Activated naive CD8-positive, alpha-beta T cell treated with anti-CD3 and anti-CD28 coated beads, Interleukin-2, amount 50 U/mL, for 24 hours (primary cell): Measurements from ENCODE around the gene ACOXL.

Experiments
- ATAC-seq: fragments of 150-1000 bp; cut with Tn5 transposase; one replicate; pipeline ENCODE4 v1.10.0; 2021
- DNase-seq: peaks from one replicate; pipeline ENCODE4 v3.0.0; 2021
- H3K27ac Mint-ChIP-seq: one replicate; pipeline ENCODE4 v1.8.0; 2021; ENCODE audit warnings: mild to moderate bottlenecking, mixed read lengths
- H3K27me3 Mint-ChIP-seq: one replicate; pipeline ENCODE4 v1.8.0; 2021; ENCODE audit warnings: mixed read lengths
- H3K36me3 Mint-ChIP-seq: one replicate; pipeline ENCODE4 v1.8.0; 2021; ENCODE audit warnings: low read depth, mixed read lengths
- H3K4me1 Mint-ChIP-seq: one replicate; pipeline ENCODE4 v1.8.0; 2021; ENCODE audit warnings: mixed read lengths
- H3K4me3 Mint-ChIP-seq: one replicate; pipeline ENCODE4 v1.8.0; 2021; ENCODE audit warnings: mild to moderate bottlenecking, moderate library complexity, mixed read lengths
- H3K9me3 Mint-ChIP-seq: one replicate; pipeline ENCODE4 v1.8.0; 2021; ENCODE audit warnings: mixed read lengths

The ACOXL gene

GRCh38 chr2:110910423-110910822, 178.1 kb downstream of the ACOXL start:
- H3K4me1 Mint-ChIP-seq: peaks cover 7% of the 10 kb centered on the region
- peaks cover 14% of the 10 kb centered on the region for H3K27me3 Mint-ChIP-seq
- peaks cover 33% of the 10 kb centered on the region for H3K9me3 Mint-ChIP-seq
- no peak overlapping the region for H3K27ac Mint-ChIP-seq
- peaks cover 6% of the 10 kb centered on the region for H3K36me3 Mint-ChIP-seq
- peak; percentile 59 for ATAC-seq
- no peak overlapping the region for H3K4me3 Mint-ChIP-seq
- no peak for DNase-seq

- peaks cover 11% of the 10 kb centered on the region for H3K9me3 Mint-ChIP-seq
- no peak overlapping the region for H3K27ac Mint-ChIP-seq
- H3K27me3 Mint-ChIP-seq: peaks cover 19% of the 10 kb centered on the region
- H3K4me1 Mint-ChIP-seq: no peaks in the 10 kb centered on the region
- peaks cover 2% of the 10 kb centered on the region for H3K36me3 Mint-ChIP-seq
- DNase-seq: no peak
- no peak overlapping the region for H3K4me3 Mint-ChIP-seq
- no peak for ATAC-seq
Measured at GRCh38 chr2:110919738-110920137, 187.4 kb downstream of the ACOXL start.

DNA sequence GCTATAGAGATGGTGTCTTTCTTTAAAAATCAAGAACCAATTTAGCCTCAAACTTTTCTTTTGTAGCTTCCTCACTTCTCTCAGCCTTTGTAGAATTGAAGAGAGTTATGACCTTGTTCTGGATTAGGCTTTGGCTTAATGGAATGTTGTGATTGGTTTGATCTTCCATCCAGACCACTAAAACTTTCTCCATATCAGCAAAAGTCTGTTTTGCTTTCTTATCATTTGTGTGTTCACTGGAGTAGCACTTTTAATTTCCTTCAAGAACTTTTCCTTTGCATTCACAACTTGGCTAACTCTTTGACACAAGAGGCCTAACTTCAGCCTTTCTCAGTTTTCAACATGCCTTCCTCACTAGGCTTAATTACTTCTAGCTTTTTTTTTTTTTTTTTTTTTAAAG, 193.1 kb downstream of the ACOXL start:
- H3K27me3 Mint-ChIP-seq: peaks cover 6% of the 10 kb centered on the region
- no peak overlapping the region for H3K27ac Mint-ChIP-seq
- ATAC-seq (no peak), DNase-seq (no peak)
- peaks cover 26% of the 10 kb centered on the region for H3K9me3 Mint-ChIP-seq
- H3K4me3 Mint-ChIP-seq: no peak overlapping the region
- peaks cover 3% of the 10 kb centered on the region for H3K4me1 Mint-ChIP-seq
- peaks cover 6% of the 10 kb centered on the region for H3K36me3 Mint-ChIP-seq

- Mint-ChIP-seq H3K27me3 (peaks cover 4% of the 10 kb centered on the region), H3K4me3 (no peak overlapping the region), H3K36me3 (peaks cover 6% of the 10 kb centered on the region), H3K27ac (no peak overlapping the region), H3K4me1 (peaks cover 3% of the 10 kb centered on the region), H3K9me3 (peaks cover 30% of the 10 kb centered on the region)
- ATAC-seq (no peak), DNase-seq (no peak)
Measured at GRCh38 chr2:110927526-110927925, 195.2 kb downstream of the ACOXL start.

- Mint-ChIP-seq H3K4me3 (no peak overlapping the region), H3K27ac (no peak overlapping the region), H3K36me3 (peaks cover 6% of the 10 kb centered on the region), H3K9me3 (peaks cover 30% of the 10 kb centered on the region), H3K4me1 (peaks cover 3% of the 10 kb centered on the region), H3K27me3 (no peaks in the 10 kb centered on the region)
- DNase-seq: no peak
- ATAC-seq: no peak
Measured at GRCh38 chr2:110929528-110929927, 197.2 kb downstream of the ACOXL start.

GRCh38 chr2:110931648-110932047, 199.3 kb downstream of the ACOXL start:
- H3K27me3 Mint-ChIP-seq: no peaks in the 10 kb centered on the region
- DNase-seq: no peak
- peaks cover 6% of the 10 kb centered on the region for H3K36me3 Mint-ChIP-seq
- H3K4me3 Mint-ChIP-seq: no peak overlapping the region
- H3K4me1 Mint-ChIP-seq: peaks cover 3% of the 10 kb centered on the region
- H3K9me3 Mint-ChIP-seq: peaks cover 28% of the 10 kb centered on the region
- H3K27ac Mint-ChIP-seq: no peak overlapping the region
- ATAC-seq: no peak

DNA sequence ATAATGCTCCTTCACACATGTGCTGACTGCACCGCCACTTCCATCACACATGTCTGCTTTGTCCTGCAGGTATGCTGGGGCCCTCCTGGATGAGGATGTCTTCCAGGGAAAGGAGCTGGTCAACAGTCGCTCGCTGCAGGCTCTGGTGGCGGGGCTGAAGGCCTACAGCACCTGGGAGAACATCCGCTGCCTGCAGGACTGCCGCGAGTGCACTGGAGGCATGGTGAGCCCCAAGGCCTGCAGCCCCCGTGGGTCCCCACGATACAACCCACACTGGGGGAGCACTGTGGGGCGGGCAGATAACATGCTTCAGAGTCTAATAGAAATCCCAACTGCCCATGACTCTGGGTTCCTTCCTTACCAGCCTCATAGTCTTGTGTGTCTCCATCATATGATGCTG, 201.0 kb downstream of the ACOXL start:
- Mint-ChIP-seq H3K27ac (no peak overlapping the region), H3K27me3 (peaks cover 1% of the 10 kb centered on the region), H3K4me1 (no peaks in the 10 kb centered on the region), H3K9me3 (peaks cover 20% of the 10 kb centered on the region), H3K36me3 (peaks cover 6% of the 10 kb centered on the region), H3K4me3 (no peak overlapping the region)
- ATAC-seq (no peak), DNase-seq (no peak)

- peaks cover 9% of the 10 kb centered on the region for H3K9me3 Mint-ChIP-seq
- H3K4me1 Mint-ChIP-seq: no peaks in the 10 kb centered on the region
- no peak for DNase-seq
- no peak overlapping the region for H3K27ac Mint-ChIP-seq
- peak; percentile 24 for ATAC-seq
- peaks cover 3% of the 10 kb centered on the region for H3K27me3 Mint-ChIP-seq
- no peak overlapping the region for H3K4me3 Mint-ChIP-seq
- H3K36me3 Mint-ChIP-seq: no peaks in the 10 kb centered on the region
Measured at GRCh38 chr2:110934948-110935347, 202.6 kb downstream of the ACOXL start.

DNA sequence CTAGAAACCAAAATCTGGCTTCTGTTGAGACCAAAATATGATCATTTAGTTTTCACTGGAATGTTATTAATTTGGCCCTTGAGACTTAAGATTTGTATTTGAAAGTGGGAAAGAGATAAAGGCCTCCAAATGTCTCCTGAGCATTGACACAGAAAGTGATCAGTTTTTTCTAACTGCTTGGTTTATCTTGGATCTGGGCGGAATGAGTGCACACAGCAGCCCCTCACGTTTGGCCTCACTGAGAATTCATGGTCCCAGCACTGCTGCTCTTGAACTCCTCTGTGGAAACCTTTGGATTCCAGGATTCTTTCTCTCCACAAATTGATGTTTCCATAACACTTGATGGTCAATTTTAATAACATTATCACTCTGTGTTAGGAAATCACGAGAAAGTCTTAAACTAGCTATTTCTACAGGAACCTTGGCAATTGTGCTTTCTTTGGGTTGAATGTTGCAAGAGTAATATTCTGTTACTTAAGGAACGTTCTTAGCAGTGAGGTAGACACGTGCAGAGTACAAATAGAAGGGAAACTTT, 208.1 kb downstream of the ACOXL start:
- Mint-ChIP-seq H3K4me3 (no peak overlapping the region), H3K27ac (no peak overlapping the region), H3K27me3 (peaks cover 5% of the 10 kb centered on the region), H3K36me3 (no peaks in the 10 kb centered on the region), H3K4me1 (no peaks in the 10 kb centered on the region), H3K9me3 (no peaks in the 10 kb centered on the region)
- ATAC-seq (no peak), DNase-seq (no peak)

- no peaks in the 10 kb centered on the region for H3K9me3 Mint-ChIP-seq
- no peaks in the 10 kb centered on the region for H3K36me3 Mint-ChIP-seq
- DNase-seq (no peak), ATAC-seq (no peak)
- H3K27me3 Mint-ChIP-seq: peaks cover 5% of the 10 kb centered on the region
- H3K27ac Mint-ChIP-seq: no peak overlapping the region
- no peak overlapping the region for H3K4me3 Mint-ChIP-seq
- no peaks in the 10 kb centered on the region for H3K4me1 Mint-ChIP-seq
Measured at GRCh38 chr2:110941226-110941625, 208.9 kb downstream of the ACOXL start.

- DNase-seq (no peak), ATAC-seq (no peak)
- H3K36me3 Mint-ChIP-seq: no peaks in the 10 kb centered on the region
- no peak overlapping the region for H3K4me3 Mint-ChIP-seq
- peaks cover 4% of the 10 kb centered on the region for H3K27me3 Mint-ChIP-seq
- no peak overlapping the region for H3K27ac Mint-ChIP-seq
- no peaks in the 10 kb centered on the region for H3K9me3 Mint-ChIP-seq
- no peaks in the 10 kb centered on the region for H3K4me1 Mint-ChIP-seq
Measured at GRCh38 chr2:110943070-110943634, 210.8 kb downstream of the ACOXL start.

DNA sequence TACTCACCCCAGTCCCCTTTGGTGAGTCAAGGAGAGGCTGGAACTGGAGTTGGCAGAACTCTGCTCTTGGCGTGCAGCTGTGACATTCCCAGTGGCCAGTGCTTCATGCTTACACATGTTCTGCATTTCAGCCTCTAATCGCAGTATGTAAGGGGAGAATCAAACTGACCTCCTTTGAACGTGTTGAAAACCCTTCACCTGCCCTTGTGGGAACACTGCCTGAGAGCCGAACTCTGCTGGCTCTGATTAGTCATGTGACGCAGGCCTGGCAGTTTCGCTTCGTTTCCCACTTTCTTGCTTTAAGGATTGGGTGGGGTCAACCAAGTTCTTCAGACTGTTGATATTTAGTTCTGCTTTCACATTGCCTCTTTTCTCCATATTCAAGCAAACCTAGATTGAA, 214.5 kb downstream of the ACOXL start:
- Mint-ChIP-seq H3K27me3 (peaks cover under 1% of the 10 kb centered on the region), H3K4me3 (no peak overlapping the region), H3K36me3 (no peaks in the 10 kb centered on the region), H3K4me1 (no peaks in the 10 kb centered on the region), H3K27ac (no peak overlapping the region), H3K9me3 (no peaks in the 10 kb centered on the region)
- no peak for DNase-seq
- no peak for ATAC-seq

GRCh38 chr2:110948027-110948674, 215.8 kb downstream of the ACOXL start:
- DNase-seq (no peak), ATAC-seq (no peak)
- H3K36me3 Mint-ChIP-seq: no peaks in the 10 kb centered on the region
- H3K27me3 Mint-ChIP-seq: no peaks in the 10 kb centered on the region
- no peak overlapping the region for H3K27ac Mint-ChIP-seq
- no peaks in the 10 kb centered on the region for H3K4me1 Mint-ChIP-seq
- H3K9me3 Mint-ChIP-seq: no peaks in the 10 kb centered on the region
- H3K4me3 Mint-ChIP-seq: no peak overlapping the region

DNA sequence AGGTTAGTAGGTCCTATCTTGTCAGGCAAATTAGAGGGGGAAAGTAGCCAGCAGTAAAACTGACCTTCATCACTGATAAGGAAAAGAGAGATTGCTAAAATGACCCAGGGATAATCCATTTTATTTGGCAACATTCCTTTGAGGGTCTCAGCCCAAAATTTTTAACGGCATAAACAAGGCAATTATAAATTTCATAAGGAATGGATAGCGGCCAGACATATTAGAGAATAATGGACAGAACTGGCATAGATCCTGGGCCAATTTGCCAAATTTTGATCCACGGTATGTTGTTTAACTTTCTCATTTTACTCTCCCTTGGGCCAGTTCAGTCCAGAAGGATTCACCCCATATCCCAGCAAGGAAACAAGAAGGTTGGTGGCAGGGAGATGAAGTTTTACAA, 217.9 kb downstream of the ACOXL start:
- Mint-ChIP-seq H3K27me3 (peaks cover 4% of the 10 kb centered on the region), H3K9me3 (no peaks in the 10 kb centered on the region)

GRCh38 chr2:110955045-110955444, 222.7 kb downstream of the ACOXL start:
- Mint-ChIP-seq H3K27ac (no peak overlapping the region), H3K9me3 (no peaks in the 10 kb centered on the region), H3K36me3 (no peaks in the 10 kb centered on the region), H3K4me3 (no peak overlapping the region), H3K27me3 (peaks cover 4% of the 10 kb centered on the region), H3K4me1 (no peaks in the 10 kb centered on the region)
- DNase-seq (no peak), ATAC-seq (no peak)

More for the DNA sequence above, 217.9 kb downstream of the ACOXL start:
- Mint-ChIP-seq H3K4me1 (no peaks in the 10 kb centered on the region), H3K36me3 (no peaks in the 10 kb centered on the region), H3K4me3 (no peak overlapping the region), H3K27ac (no peak overlapping the region)
- ATAC-seq: no peak
- no peak for DNase-seq
